ENCODE data around the gene TCF12.

- TF ChIP-seq CTCF (IDR thresholded peaks at IDR 0.05) (no peak), POLR2AphosphoS5 (IDR thresholded peaks at IDR 0.05; ENCODE audit: low read depth, low read length) (no peak), TCF7L2 (IDR thresholded peaks at IDR 0.05; ENCODE audit: low read depth, low read length) (no peak), SIN3A (IDR thresholded peaks at IDR 0.05; ENCODE audit: borderline replicate concordance, insufficient read depth, low read depth, low read length) (no peak)
Measured at GRCh38 chr15:56953790-56954189, 35.3 kb downstream of the TCF12 start.
